ENCODE measurements around the gene SLC25A3. TPM values are rescaled to one million over a fixed set of nuclear protein-coding genes. Genes with fewer than 3 reads are reported as not detected.

Gene SLC25A3
- total RNA-seq, 4 donors from 2014 or later, result 283 to 701 (median 315) TPM

- no peaks in the 10 kb centered on the region for H3K27me3 ChIP-seq
- no peak overlapping the region for H3K4me3 ChIP-seq
- H3K4me1 ChIP-seq, result no peaks in the 10 kb centered on the region
- intact Hi-C loops (cut with DNase I; ENCODE audit: low total_unique reads), result no loop called here
- no peak overlapping the region for H3K27ac ChIP-seq
- H3K36me3 ChIP-seq, result no peaks in the 10 kb centered on the region
- no peaks in the 10 kb centered on the region for H3K9me3 ChIP-seq
- DNase-seq, result no peak
- TF ChIP-seq CTCF (IDR thresholded peaks at IDR 0.05) (no peak), POLR2A (IDR thresholded peaks at IDR 0.05) (no peak)
Observed at GRCh38 chr12:98610596-98610995, 17.1 kb downstream of the SLC25A3 start.

GRCh38 chr12:98612696-98613334, 19.3 kb downstream of the SLC25A3 start:
- TF ChIP-seq CTCF (IDR thresholded peaks at IDR 0.05) (no peak), POLR2A (IDR thresholded peaks at IDR 0.05) (no peak)
- Histone ChIP-seq H3K9me3 (no peaks in the 10 kb centered on the region), H3K4me3 (no peak overlapping the region), H3K27me3 (no peaks in the 10 kb centered on the region), H3K36me3 (no peaks in the 10 kb centered on the region), H3K4me1 (no peaks in the 10 kb centered on the region), H3K27ac (no peak overlapping the region)
- no peak for DNase-seq
- intact Hi-C loops (cut with DNase I; ENCODE audit: low total_unique reads), result no loop called here

GRCh38 chr12:98618952-98619351, 25.5 kb downstream of the SLC25A3 start:
- no peaks in the 10 kb centered on the region for H3K27me3 ChIP-seq
- TF ChIP-seq POLR2A (IDR thresholded peaks at IDR 0.05), result no peak
- no peak for TF ChIP-seq CTCF (IDR thresholded peaks at IDR 0.05)
- no peak for DNase-seq
- no peaks in the 10 kb centered on the region for H3K36me3 ChIP-seq
- H3K27ac ChIP-seq, result no peak overlapping the region
- H3K4me3 ChIP-seq, result no peak overlapping the region
- no peaks in the 10 kb centered on the region for H3K4me1 ChIP-seq
- intact Hi-C loops (cut with DNase I; ENCODE audit: low total_unique reads), result no loop called here
- H3K9me3 ChIP-seq, result no peaks in the 10 kb centered on the region

- Histone ChIP-seq H3K36me3 (no peaks in the 10 kb centered on the region), H3K27ac (no peak overlapping the region), H3K27me3 (no peaks in the 10 kb centered on the region), H3K4me3 (no peak overlapping the region), H3K4me1 (no peaks in the 10 kb centered on the region), H3K9me3 (no peaks in the 10 kb centered on the region)
- DNase-seq, result no peak
- TF ChIP-seq POLR2A (IDR thresholded peaks at IDR 0.05) (no peak), CTCF (IDR thresholded peaks at IDR 0.05) (no peak)
- intact Hi-C loops (cut with DNase I; ENCODE audit: low total_unique reads), result no loop called here
Observed at GRCh38 chr12:98635657-98636323, 42.3 kb downstream of the SLC25A3 start.

GRCh38 chr12:98637068-98637467, 43.6 kb downstream of the SLC25A3 start:
- Histone ChIP-seq H3K27me3 (no peaks in the 10 kb centered on the region), H3K4me1 (no peaks in the 10 kb centered on the region), H3K9me3 (no peaks in the 10 kb centered on the region), H3K36me3 (no peaks in the 10 kb centered on the region), H3K4me3 (no peak overlapping the region), H3K27ac (no peak overlapping the region)
- DNase-seq, result no peak
- TF ChIP-seq POLR2A (IDR thresholded peaks at IDR 0.05) (no peak), CTCF (IDR thresholded peaks at IDR 0.05) (no peak)
- intact Hi-C loops (cut with DNase I; ENCODE audit: low total_unique reads), result no loop called here
